GM19463 (cell line): ENCODE results near the gene PDIA3.
A peak's percentile ranks its signal among the peaks of the same experiment; 100 is the strongest.
"Not testable (repeated sequence)": the region's sequence is repeated elsewhere in the genome, so short reads cannot be mapped to it uniquely, and the experiment has no call there.

Experiments used
- ATAC-seq: cut with Tn5 transposase; IDR thresholded peaks from one replicate; pipeline ENCODE4 v1.9.1; 2021; ENCODE audit warnings: mild to moderate bottlenecking, moderate library complexity; ENCODE audit not compliant: unreplicated experiment

PDIA3 gene

DNA sequence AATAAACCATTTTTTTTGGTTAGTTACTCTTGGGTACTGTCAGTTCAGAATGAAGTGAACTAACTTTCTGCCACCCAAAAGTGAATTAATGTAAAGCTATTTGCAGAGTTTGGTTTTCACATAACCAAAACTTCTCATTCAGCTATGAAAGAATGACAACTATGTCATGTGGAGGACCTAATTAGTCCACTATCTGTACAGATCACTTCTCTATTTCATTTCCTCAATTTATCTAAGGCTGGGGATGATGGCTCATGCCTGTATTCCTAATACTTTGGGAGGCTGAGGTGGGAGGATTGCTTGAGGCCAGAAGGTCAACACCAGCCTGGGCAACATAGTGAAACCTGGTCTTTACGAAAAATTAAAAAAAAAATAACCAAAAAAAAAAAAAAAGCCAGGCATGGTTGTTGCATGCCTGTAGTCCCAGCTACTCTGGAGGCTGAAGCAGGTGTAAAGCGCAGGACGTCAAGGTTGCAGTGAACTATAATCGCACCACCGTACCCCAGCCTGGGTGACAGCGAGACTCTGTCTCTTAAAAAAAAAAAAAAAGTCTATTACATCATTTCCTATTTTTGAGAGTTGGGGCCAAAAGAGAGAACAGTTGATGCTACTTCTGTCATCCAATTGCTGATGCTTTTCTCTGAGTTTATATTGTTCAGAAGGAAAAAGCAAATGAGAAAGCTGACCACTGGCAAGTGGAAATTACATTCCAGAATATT is 62.9 kb downstream of the PDIA3 start:
- peak; percentile 67 for ATAC-seq

DNA sequence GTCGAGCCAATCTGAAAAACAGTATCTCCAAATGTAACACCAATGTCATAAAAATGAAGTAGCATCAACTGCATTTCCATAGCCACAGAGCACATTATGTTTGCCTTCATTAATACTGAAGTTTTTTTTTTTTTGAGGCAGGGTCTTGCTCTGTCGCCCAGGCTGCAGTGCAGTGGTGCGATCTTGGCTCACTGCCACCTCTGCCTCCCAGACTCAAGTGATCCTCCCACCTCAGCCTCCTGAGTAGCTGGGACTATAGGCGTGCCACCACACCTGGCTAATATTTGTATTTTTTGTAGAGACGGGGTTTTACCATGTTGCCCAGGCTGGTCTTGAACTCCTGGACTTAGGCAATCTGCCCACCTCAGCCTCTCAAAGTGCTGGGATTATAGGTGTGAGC is 68.8 kb downstream of the PDIA3 start:
- ATAC-seq, result not testable (repeated sequence)

GRCh38 chr15:43821505-43821904 is 75.3 kb downstream of the PDIA3 start:
- ATAC-seq, result no peak
